ENCODE results near the gene COG1. TPM values are rescaled to one million over a fixed set of nuclear protein-coding genes. Genes with fewer than 3 reads are reported as not detected.
"Not testable (repeated sequence)": the region's sequence is repeated elsewhere in the genome, so short reads cannot be mapped to it uniquely, and the experiment has no call there.

Gene COG1
- total and polyA plus RNA-seq, 2 of the 8 experiments (the other 6 are each of a cell fraction or from before 2014, with no cell fraction given), result 11.0 to 19.5 TPM

DNA sequence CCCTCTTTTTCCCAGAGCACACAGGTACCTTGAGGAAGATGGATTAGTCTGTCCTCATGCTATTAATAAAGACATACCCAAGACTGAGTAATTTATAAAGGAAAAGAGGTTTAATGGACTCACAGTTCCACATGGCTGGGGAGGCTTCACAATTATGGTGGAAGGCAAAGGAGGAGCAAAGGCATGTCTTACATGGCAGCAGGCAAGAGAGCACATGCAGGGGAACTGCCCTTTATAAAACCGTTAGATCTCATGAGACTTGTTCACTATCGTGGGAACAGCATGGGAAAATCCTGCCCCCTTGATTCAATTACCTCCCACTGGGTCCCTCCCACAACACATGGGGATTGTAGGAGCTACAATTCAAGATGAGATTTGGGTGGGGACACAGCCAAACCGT, 48.6 kb upstream of the COG1 start:
- H3K18ac ChIP-seq (ENCODE audit: extremely low read depth, low read length); FAIRE-seq; H3K79me2 ChIP-seq (ENCODE audit: control insufficient read depth in 1 of 2, insufficient read depth in 2 of 2, low read length in 2 of 2); H2AFZ ChIP-seq (ENCODE audit: low read length); H3K9me3 ChIP-seq (ENCODE audit: insufficient read depth in 2 of 2, low read depth in 1 of 2, low read length in 1 of 2); H3K23me2 ChIP-seq (ENCODE audit: low read depth, low read length); H4K8ac ChIP-seq (ENCODE audit: extremely low read depth, insufficient read depth, low read length); H4K91ac ChIP-seq (replicated peaks; ENCODE audit: insufficient read length, low read length); H3K4me1 ChIP-seq (replicated peaks in 1 of 4; ENCODE audit: control insufficient read depth in 3 of 4, insufficient read depth in 4 of 4, low read length in 3 of 4); H2BK20ac ChIP-seq (ENCODE audit: low read length); H3K27me3 ChIP-seq (replicated peaks in 1 of 4; ENCODE audit: control insufficient read depth in 3 of 4, extremely low read depth in 1 of 4, insufficient read depth in 3 of 4, low read length in 3 of 4); H3K79me1 ChIP-seq (ENCODE audit: low read depth, low read length); H3K56ac ChIP-seq (replicated peaks; ENCODE audit: insufficient read length, low read depth, low read length); H3K27ac ChIP-seq (ENCODE audit: low read depth, low read length); POLR2A ChIA-PET (ENCODE audit: partially characterized antibody); H3K4me2 ChIP-seq (ENCODE audit: insufficient read depth in 1 of 2, low read depth in 2 of 2, low read length in 2 of 2); H2BK5ac ChIP-seq (ENCODE audit: low read depth, low read length); H3K14ac ChIP-seq (ENCODE audit: insufficient read length); H3K36me3 ChIP-seq (ENCODE audit: control insufficient read depth in 2 of 4, insufficient read depth in 4 of 4, low read length in 3 of 4); H3K4ac ChIP-seq (replicated peaks; ENCODE audit: insufficient read length, low read depth, low read length); H2AK5ac ChIP-seq (ENCODE audit: low read depth, low read length); H4K5ac ChIP-seq (ENCODE audit: insufficient read length, low read depth, low read length); H3K9ac ChIP-seq (replicated peaks in 1 of 4; ENCODE audit: extremely low read depth in 1 of 4, low read depth in 3 of 4, low read length in 3 of 4); H2BK12ac ChIP-seq (ENCODE audit: low read depth, low read length); H2BK120ac ChIP-seq (replicated peaks; ENCODE audit: low read depth, low read length); H2BK15ac ChIP-seq (ENCODE audit: low read length); H3K4me3 ChIP-seq (ENCODE audit: extremely low read depth in 1 of 4, insufficient read depth in 2 of 4, low read depth in 3 of 4, low read length in 4 of 4); DNase-seq (ENCODE audit: low read depth in 1 of 2, low spot score in 2 of 2); H3K23ac ChIP-seq (ENCODE audit: insufficient read length); H4K20me1 ChIP-seq (replicated peaks in 1 of 2; ENCODE audit: control insufficient read depth in 1 of 2, insufficient read depth in 2 of 2, low read length in 2 of 2): not testable (repeated sequence)
- WGBS, 2 experiments (ENCODE audit: extremely low coverage in 1 of 2, insufficient coverage in 1 of 2, insufficient read length in 1 of 2, insufficient replicate concordance in 2 of 2, low coverage in 1 of 2, low lambda C conversion rate in 2 of 2, missing lambda C conversion rate in 1 of 2), result 85% methylated on average over 3 of the region's 3 CpGs; no CpG with 5 or more reads in 1 of the 2 experiments
- CTCF ChIA-PET (ENCODE audit: partially characterized antibody), result interaction anchor here (0.9 to 3.1 kb wide), 4 partner anchors 12 to 587 kb away, joined by 3 to 16 read pairs (median 8); no protein-coding TSS in a partner anchor
